GM12872 (cell line): ENCODE results near the gene ACIN1.

Source experiments
- CTCF ChIP-seq: IDR thresholded peaks from 3 replicates; pipeline ENCODE4 v1.5.1; 2011; ENCODE audit warnings: low read depth, mild to moderate bottlenecking, low read length, moderate library complexity; ENCODE audit not compliant: insufficient read depth

The ACIN1 gene

GRCh38 chr14:23137813-23138535, 43.0 kb upstream of the ACIN1 start:
- TF ChIP-seq CTCF, result no peak

DNA sequence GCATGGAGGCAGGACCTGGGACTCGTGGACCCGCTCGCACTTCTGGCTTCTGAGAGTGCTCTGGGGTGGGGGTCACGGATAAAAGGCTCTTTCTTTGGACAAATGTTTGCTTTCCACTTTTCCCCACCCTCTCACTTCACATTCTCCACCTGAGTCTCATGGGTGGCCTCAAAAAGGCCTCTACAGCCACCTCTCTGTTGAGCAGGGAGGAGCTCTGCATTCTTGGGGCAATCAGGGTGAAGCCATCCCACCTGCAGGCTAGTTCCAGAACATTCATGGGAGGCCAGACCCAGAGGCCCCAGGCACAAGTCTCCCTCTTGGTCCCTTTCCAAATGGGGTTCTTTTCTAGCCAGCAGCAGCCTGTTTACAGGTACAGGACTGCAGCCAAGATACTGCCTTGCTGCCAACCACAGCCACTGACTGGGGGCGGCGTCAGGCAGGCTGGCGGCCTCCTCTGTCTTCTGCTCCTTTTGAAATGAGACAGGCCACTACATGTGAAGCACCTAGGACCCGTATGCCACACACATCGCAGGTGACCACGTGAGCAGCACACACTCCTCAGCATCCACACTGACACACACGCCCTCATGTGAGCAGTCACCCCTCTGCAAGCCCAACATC, 42.4 kb upstream of the ACIN1 start:
- no peak for TF ChIP-seq CTCF

DNA sequence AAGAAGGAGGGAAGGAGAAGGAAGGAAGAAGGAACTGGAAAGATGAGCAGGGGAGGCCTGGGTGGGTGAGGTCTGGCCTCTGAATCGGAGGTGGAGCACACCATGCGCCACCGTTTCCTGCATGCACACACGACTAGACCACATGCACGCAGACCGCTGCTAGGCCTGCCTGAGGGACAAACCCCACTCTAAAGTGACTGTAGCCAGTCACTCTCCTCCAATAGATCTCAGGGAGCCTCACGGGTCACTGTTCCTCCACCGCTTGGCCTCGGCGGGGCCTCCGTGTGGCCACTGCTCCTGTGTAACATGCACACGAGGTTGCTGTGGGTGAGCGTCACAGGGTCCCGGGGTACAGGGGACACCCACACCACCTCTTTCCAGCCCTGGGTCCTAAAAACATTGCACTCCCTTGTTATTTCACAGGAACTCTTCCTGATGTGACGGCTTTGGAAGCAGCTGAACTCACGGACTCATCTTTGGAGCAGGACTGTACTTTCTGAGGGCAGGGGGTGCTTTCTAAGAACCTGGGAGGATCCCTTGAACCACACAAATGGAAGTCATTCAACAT, 41.7 kb upstream of the ACIN1 start:
- TF ChIP-seq CTCF, result no peak

GRCh38 chr14:23132970-23133369, 38.0 kb upstream of the ACIN1 start:
- TF ChIP-seq CTCF, result no peak

DNA sequence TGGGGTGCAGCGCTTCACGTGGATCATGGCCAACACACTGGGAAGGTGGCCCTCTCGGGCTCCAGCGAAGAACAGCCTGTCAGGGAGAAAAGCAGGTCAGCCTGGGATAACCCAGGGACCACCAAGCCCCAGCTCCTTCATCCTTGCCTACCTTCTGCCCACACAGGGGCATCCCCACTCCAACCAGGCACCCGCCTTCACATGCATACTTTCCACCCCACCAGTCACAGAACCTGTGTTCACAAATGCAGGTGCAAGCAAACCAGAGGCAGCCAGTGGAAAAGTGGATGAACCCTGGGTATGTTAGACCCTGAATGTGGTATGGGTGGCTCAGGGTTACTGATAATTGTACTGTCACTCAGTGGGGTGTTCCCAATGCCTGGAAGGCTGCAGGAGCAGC, 36.5 kb upstream of the ACIN1 start:
- TF ChIP-seq CTCF, result no peak

DNA sequence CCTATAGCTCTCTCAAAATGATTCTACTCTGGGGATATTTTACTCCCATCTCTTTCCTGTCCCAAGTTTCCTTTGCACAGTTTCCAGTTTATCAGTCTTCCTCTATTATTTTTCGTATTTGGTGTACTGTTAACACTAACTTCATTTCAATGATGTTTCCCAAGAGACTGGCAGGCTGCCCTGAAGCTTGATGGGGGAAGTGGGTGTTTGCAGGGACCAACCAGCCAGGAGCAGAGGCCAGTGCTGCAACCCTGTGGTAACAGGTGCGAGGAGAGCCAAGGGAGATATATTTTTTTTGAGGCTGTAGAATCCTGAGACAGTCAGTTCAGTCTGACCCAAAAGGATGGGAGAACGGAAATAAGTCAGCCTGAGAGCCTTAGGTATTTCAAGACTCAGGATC, 35.9 kb upstream of the ACIN1 start:
- TF ChIP-seq CTCF, result no peak

GRCh38 chr14:23129759-23130316, 34.9 kb upstream of the ACIN1 start:
- no peak for TF ChIP-seq CTCF
